OCI-LY1 (cell line): ENCODE measurements around the gene TMEM156.

ENCODE experiments used
- CTCF ChIP-seq: fragments of 200-600 bp; sonication (generic), shearing (Covaris generic); IDR thresholded peaks from 2 replicates; pipeline ENCODE4 v1.5.1; 2017; ENCODE audit warnings: mild to moderate bottlenecking, antibody characterized with exemption, low read length, moderate library complexity, mixed read lengths
- EZH2 ChIP-seq: fragments of 200-600 bp; sonication (generic), shearing (Covaris generic); IDR thresholded peaks from 2 replicates; pipeline ENCODE4 v1.8.0; 2017; ENCODE audit warnings: borderline replicate concordance, mixed run types, mild to moderate bottlenecking, antibody characterized with exemption, low read length, moderate library complexity, mixed read lengths

GRCh38 chr4:38940476-38940875 lies 91.7 kb downstream of the TMEM156 start:
- TF ChIP-seq CTCF (no peak), EZH2 (no peak)
